Putamen (tissue), 1 donor: ENCODE measurements around the gene MORN5.

Experiments
- DNase-seq: peaks from one replicate; pipeline ENCODE4 v3.0.0-alpha.2; 2016; ENCODE audit warnings: low spot score

Gene MORN5

GRCh38 chr9:122125158-122125508, 34.6 kb upstream of the MORN5 start:
- DNase-seq = peak; percentile 82

GRCh38 chr9:122125509-122126330, 34.0 kb upstream of the MORN5 start:
- DNase-seq = no peak

- DNase-seq = no peak
Measured at GRCh38 chr9:122126331-122127261, 33.1 kb upstream of the MORN5 start.

- peak; percentile 74 for DNase-seq
Measured at GRCh38 chr9:122127396-122127798, 32.3 kb upstream of the MORN5 start.

- no peak for DNase-seq
Measured at GRCh38 chr9:122128007-122128968, 31.4 kb upstream of the MORN5 start.

GRCh38 chr9:122128969-122129343, 30.8 kb upstream of the MORN5 start:
- DNase-seq = no peak

- DNase-seq = no peak
Measured at GRCh38 chr9:122129969-122130368, 29.7 kb upstream of the MORN5 start.

GRCh38 chr9:122130837-122131236, 28.9 kb upstream of the MORN5 start:
- DNase-seq = no peak

- DNase-seq = no peak
Measured at GRCh38 chr9:122131401-122132001, 28.2 kb upstream of the MORN5 start.

GRCh38 chr9:122132539-122132938, 27.2 kb upstream of the MORN5 start:
- no peak for DNase-seq

- no peak for DNase-seq
Measured at GRCh38 chr9:122133263-122133983, 26.3 kb upstream of the MORN5 start.

GRCh38 chr9:122133984-122134535, 25.6 kb upstream of the MORN5 start:
- DNase-seq = no peak

GRCh38 chr9:122134822-122135528, 24.7 kb upstream of the MORN5 start:
- DNase-seq = no peak

- DNase-seq = no peak
Measured at GRCh38 chr9:122135529-122135859, 24.2 kb upstream of the MORN5 start.

GRCh38 chr9:122138560-122139268, 21.0 kb upstream of the MORN5 start:
- DNase-seq = peak; percentile 57

GRCh38 chr9:122140368-122141193, 19.1 kb upstream of the MORN5 start:
- no peak for DNase-seq

- no peak for DNase-seq
Measured at GRCh38 chr9:122141671-122142070, 18.0 kb upstream of the MORN5 start.

GRCh38 chr9:122143296-122143695, 16.4 kb upstream of the MORN5 start:
- DNase-seq = no peak
